Lower leg skin (tissue), 4 donors: ENCODE data around the gene CNOT6L. TPM values are rescaled to one million over a fixed set of nuclear protein-coding genes. Genes with fewer than 3 reads are reported as not detected.

Source experiments
- DNase-seq, 2 donors: peaks; one replicate each; pipeline ENCODE4 v3.0.0-alpha.2; 2019; ENCODE audit warnings: low spot score in 2 of 2
- H3K4me3 ChIP-seq: fragments of 200-600 bp; sonication (generic); 2 replicates; pipeline ENCODE4 v1.5.1; 2017; ENCODE audit warnings: mild to moderate bottlenecking, low read depth; ENCODE audit not compliant: poor library complexity, severe bottlenecking
- POLR2A ChIP-seq, 2 donors: fragments of 450-650 bp; IDR thresholded peaks; one replicate each; pipeline ENCODE4 v1.6.1; 2016 to 2017; ENCODE audit warnings: antibody characterized with exemption in 2 of 2, mild to moderate bottlenecking in 1 of 2, moderate library complexity in 1 of 2
- WGBS, 2 donors: methylation state at CpG; one replicate each; pipeline ENCODE4 v1.1.5; 2018; 5-methylcytosine and 5-hydroxymethylcytosine counted together
- intact Hi-C: fragments of 100-400 bp; cut with DNase I; formaldehyde crosslinking; loops from one replicate; pipeline ENCODE4 v1.15.0; 2023; ENCODE audit warnings: low total_unique reads
- total RNA-seq, 4 donors: library from RNA; depleted of rRNA; stranded (reverse); fragments of >200 nt; gene quantifications; one replicate each; pipeline ENCODE4 v1.1.0, GENCODE V29; 2016
- TF ChIP-seq, protein P1 (sequence below), 3 donors: fragments of 450-650 bp; IDR thresholded peaks; one replicate each; pipeline ENCODE4 v1.5.1; 2016; ENCODE audit warnings: antibody characterized with exemption in 3 of 3, mild to moderate bottlenecking in 3 of 3, moderate library complexity in 2 of 3

Gene CNOT6L
- total RNA-seq, 4 donors from 2014 or later: 27.7 to 35.5 (median 33.0) TPM

DNA sequence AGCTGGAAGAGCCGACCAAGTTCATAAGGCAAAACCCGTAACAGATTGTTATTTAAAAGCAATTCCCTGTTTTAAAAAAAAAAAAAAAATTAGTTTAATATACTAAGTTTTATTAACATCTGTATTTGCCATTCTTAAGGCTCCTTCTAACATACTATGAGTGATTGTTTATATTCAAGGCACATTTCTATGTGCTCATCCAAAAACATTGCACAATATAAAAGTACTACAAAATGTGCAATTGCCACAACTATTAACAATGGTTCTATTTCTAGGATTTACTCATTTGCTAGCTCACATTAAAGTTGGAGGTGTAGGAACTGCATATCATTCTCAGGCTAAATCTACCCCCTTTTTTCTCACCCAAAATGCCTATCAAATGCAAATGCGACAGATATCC, 46.1 kb downstream of the CNOT6L start:
- no peak overlapping the region for H3K4me3 ChIP-seq
- intact Hi-C loops: no loop called here
- DNase-seq: no peak
- WGBS, 2 donors: 98 to 99% methylated on average over 3 of the region's 3 CpGs
- TF ChIP-seq, protein P1, sequence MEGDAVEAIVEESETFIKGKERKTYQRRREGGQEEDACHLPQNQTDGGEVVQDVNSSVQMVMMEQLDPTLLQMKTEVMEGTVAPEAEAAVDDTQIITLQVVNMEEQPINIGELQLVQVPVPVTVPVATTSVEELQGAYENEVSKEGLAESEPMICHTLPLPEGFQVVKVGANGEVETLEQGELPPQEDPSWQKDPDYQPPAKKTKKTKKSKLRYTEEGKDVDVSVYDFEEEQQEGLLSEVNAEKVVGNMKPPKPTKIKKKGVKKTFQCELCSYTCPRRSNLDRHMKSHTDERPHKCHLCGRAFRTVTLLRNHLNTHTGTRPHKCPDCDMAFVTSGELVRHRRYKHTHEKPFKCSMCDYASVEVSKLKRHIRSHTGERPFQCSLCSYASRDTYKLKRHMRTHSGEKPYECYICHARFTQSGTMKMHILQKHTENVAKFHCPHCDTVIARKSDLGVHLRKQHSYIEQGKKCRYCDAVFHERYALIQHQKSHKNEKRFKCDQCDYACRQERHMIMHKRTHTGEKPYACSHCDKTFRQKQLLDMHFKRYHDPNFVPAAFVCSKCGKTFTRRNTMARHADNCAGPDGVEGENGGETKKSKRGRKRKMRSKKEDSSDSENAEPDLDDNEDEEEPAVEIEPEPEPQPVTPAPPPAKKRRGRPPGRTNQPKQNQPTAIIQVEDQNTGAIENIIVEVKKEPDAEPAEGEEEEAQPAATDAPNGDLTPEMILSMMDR (IDR thresholded peaks at IDR 0.05): no peak
- no peak for TF ChIP-seq POLR2A (IDR thresholded peaks at IDR 0.05)

DNA sequence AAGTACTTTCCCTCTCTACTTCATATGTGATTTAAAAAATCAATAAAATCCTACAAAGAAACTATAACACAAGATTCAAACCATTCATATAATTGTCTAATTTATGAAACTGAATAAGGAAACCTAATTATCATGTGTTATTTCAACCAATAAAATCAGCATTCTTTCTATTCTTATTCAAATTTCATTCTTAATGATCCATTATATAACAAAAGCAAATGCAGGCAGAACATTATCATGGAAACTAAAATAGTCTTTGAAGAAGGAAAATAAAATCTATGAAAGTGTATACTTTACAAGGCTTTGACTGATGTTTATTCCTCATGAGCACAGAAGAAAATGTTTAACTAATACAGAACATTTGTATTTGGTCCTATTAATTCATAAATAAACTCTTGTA, 47.6 kb downstream of the CNOT6L start:
- TF ChIP-seq POLR2A (IDR thresholded peaks at IDR 0.05): no peak
- no peak for DNase-seq
- no peak overlapping the region for H3K4me3 ChIP-seq
- intact Hi-C loops: no loop called here

DNA sequence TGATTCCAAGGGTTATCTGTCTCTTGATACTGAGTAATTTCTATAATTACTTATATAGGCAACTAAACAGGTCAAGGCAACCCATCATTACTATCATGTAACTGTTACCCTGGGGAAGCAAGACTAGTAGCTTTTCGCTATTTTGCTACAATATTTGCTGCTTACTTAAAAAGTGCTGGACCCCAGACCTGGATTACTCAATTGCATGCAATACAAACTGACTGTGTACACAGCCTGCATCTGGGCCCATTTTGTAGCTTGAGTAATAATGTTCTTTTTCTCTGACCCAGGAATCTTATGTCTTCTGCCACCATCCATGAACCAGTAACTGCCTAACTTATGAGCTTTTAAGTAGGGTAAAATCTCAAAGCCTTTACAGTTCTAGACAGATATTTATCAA, 53.4 kb downstream of the CNOT6L start:
- TF ChIP-seq, protein P1 (IDR thresholded peaks at IDR 0.05): no peak
- no peak for TF ChIP-seq POLR2A (IDR thresholded peaks at IDR 0.05)
- intact Hi-C loops: no loop called here
- no peak overlapping the region for H3K4me3 ChIP-seq
- DNase-seq: no peak
- 97 to 100% methylated on average over 1 of the region's 1 CpG for WGBS, 2 donors

DNA sequence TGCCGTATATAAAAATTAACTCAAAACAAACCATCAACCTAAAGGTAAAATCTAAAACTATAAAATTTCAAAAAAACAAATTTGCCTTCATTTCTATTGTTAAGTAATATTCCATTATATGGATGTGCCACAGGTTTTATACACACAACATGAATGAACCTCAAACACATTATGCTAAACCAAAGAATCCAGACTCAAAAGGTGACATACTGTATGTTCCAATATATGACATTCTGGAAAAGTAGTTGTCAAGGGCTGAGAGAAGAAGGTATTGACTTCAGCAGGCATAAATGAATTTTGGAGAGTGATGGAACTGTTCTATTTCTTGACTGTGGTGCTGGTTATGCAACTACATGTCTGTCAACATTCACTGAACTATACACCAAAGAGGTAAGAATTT, 56.6 kb downstream of the CNOT6L start:
- 95 to 98% methylated on average over 1 of the region's 1 CpG for WGBS, 2 donors
- no peak overlapping the region for H3K4me3 ChIP-seq
- no peak for DNase-seq
- TF ChIP-seq POLR2A (IDR thresholded peaks at IDR 0.05): no peak
- TF ChIP-seq, protein P1 (IDR thresholded peaks at IDR 0.05): no peak
- intact Hi-C loops: no loop called here

DNA sequence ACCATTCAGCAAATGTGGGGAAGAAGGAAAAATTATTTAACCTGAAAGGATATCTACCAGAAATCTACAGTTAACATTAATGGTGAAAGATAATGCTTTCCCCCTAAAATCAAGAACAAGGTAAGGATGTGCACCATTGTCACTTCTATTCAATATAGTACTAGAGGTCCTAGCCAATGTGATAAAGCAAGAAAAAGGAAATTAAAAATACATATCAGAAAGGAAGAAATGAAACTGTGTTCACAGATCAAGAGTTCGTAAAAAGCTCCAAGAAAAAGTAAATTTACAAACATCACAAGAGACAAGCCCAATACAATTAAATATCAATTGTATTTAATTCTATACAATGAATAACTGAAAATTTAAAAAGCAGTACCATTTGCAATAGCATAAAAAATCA, 57.6 kb downstream of the CNOT6L start:
- TF ChIP-seq, protein P1 (IDR thresholded peaks at IDR 0.05): no peak
- TF ChIP-seq POLR2A (IDR thresholded peaks at IDR 0.05): no peak
- DNase-seq: no peak
- intact Hi-C loops: no loop called here
- no peak overlapping the region for H3K4me3 ChIP-seq
- 94 to 100% methylated on average over 1 of the region's 1 CpG for WGBS, 2 donors

DNA sequence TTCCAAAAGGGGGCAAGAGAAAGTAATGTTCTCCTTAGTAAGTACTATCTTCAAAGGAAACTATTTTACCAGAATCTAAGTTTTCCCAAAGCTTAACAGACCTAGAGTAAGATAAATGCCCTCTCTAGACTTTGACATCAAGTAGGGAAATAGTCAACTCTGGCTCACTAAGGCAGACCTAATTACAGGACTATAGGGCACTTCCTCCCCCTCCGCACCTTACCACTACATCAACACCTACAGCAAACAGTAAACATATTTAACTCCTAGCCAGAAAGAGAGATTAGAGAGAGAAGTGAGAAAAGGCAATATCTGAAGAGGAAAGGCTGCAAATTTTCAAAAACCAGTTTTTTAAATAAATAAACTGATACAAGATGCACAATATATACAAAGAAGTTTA, 60.4 kb downstream of the CNOT6L start:
- TF ChIP-seq, protein P1 (IDR thresholded peaks at IDR 0.05): no peak
- TF ChIP-seq POLR2A (IDR thresholded peaks at IDR 0.05): no peak
- intact Hi-C loops: no loop called here
- WGBS, 2 donors: 98% methylated on average over 1 of the region's 1 CpG

More for the DNA sequence above, 60.4 kb downstream of the CNOT6L start:
- H3K4me3 ChIP-seq: no peak overlapping the region
- DNase-seq: no peak
